IMR-90 (cell line): ENCODE measurements around the gene PLXNB1. TPM values are rescaled to one million over a fixed set of nuclear protein-coding genes. Genes with fewer than 3 reads are reported as not detected.

ENCODE experiments used
- ATAC-seq: fragments of 200-7000 bp; cut with Tn5 transposase; 2 replicates; pipeline ENCODE4 v1.9.1; 2020; ENCODE audit warnings: low read depth, mild to moderate bottlenecking, moderate library complexity
- BruUV-seq: library from RNA; stranded (reverse); fragments of 400-500 nt; replicated peaks from 2 replicates; lab custom pipeline; 2021; lab: Mats Ljungman, UMichigan
- CTCF ChIA-PET: fragments of 300-600 bp; formaldehyde crosslinking; extraction: SDS; loops from one replicate; lab custom pipeline; 2021; ENCODE audit warnings: antibody characterized with exemption; lab: Yijun Ruan, JAX
- POLR2A ChIA-PET: fragments of 300-600 bp; sonication (Branson Sonifier 250); formaldehyde crosslinking; loops from one replicate; lab custom pipeline; 2022; ENCODE audit warnings: antibody characterized with exemption; ENCODE audit not compliant: unreplicated experiment; lab: Charles Lee
- DNase-seq: peaks from one replicate; pipeline ENCODE4 v3.0.0; 2013
- H2AFZ ChIP-seq: replicated peaks from 2 replicates; pipeline ENCODE3; 2013; ENCODE audit warnings: low read length, mild to moderate bottlenecking; ENCODE audit not compliant: poor library complexity
- H2AK5ac ChIP-seq: 2 replicates; pipeline ENCODE4 v1.6.1; 2013; ENCODE audit warnings: low read depth, low read length, inconsistent platforms
- H2AK9ac ChIP-seq: replicated peaks from 2 replicates; pipeline ENCODE3; 2013; ENCODE audit warnings: mild to moderate bottlenecking, low read depth, low read length, moderate library complexity; ENCODE audit not compliant: poor library complexity
- H2BK120ac ChIP-seq: 2 replicates; pipeline ENCODE4 v1.6.1; 2013; ENCODE audit warnings: low read depth, low read length, inconsistent platforms
- H2BK15ac ChIP-seq: 3 replicates; pipeline ENCODE4 v1.6.1; 2013; ENCODE audit warnings: low read depth, low read length, inconsistent platforms
- H2BK20ac ChIP-seq: 2 replicates; pipeline ENCODE4 v1.6.1; 2013; ENCODE audit warnings: low read depth, mild to moderate bottlenecking, inconsistent platforms, low read length, moderate library complexity
- H2BK5ac ChIP-seq: 2 replicates; pipeline ENCODE4 v1.6.1; 2013; ENCODE audit warnings: mild to moderate bottlenecking, low read depth, low read length, inconsistent platforms; ENCODE audit not compliant: poor library complexity, severe bottlenecking
- H3K14ac ChIP-seq: replicated peaks from 2 replicates; pipeline ENCODE4 v1.6.1; 2013; ENCODE audit warnings: low read depth, low read length, inconsistent platforms
- H3K18ac ChIP-seq: 2 replicates; pipeline ENCODE4 v1.6.1; 2013; ENCODE audit warnings: low read depth, low read length, control low read depth
- H3K23ac ChIP-seq: 2 replicates; pipeline ENCODE4 v1.6.1; 2013; ENCODE audit warnings: low read depth, low read length, inconsistent platforms
- H3K27ac ChIP-seq: 2 replicates; pipeline ENCODE4 v1.5.1; 2013; ENCODE audit warnings: mild to moderate bottlenecking, control low read depth, low read length; ENCODE audit not compliant: insufficient read depth
- H3K27me3 ChIP-seq: 2 replicates; pipeline ENCODE4 v1.6.1; 2013; ENCODE audit warnings: low read length; ENCODE audit not compliant: control insufficient read depth, insufficient read depth
- H3K36me3 ChIP-seq: 2 replicates; pipeline ENCODE4 v1.6.1; 2013; ENCODE audit warnings: low read length, mixed read lengths; ENCODE audit not compliant: control insufficient read depth, insufficient read depth
- H3K4ac ChIP-seq: 2 replicates; pipeline ENCODE4 v1.6.1; 2013; ENCODE audit warnings: low read depth, low read length, inconsistent platforms
- H3K4me1 ChIP-seq: 2 replicates; pipeline ENCODE4 v1.6.1; 2013; ENCODE audit warnings: low read length, mixed read lengths; ENCODE audit not compliant: control insufficient read depth, insufficient read depth
- H3K4me2 ChIP-seq: 2 replicates; pipeline ENCODE4 v1.6.1; 2013; ENCODE audit warnings: low read depth, mild to moderate bottlenecking, control low read depth, low read length, moderate library complexity
- H3K4me3 ChIP-seq: 2 replicates; pipeline ENCODE4 v1.5.1; 2013; ENCODE audit warnings: low read depth, mild to moderate bottlenecking, control low read depth, low read length, moderate library complexity; ENCODE audit not compliant: insufficient read depth
- H3K56ac ChIP-seq: 2 replicates; pipeline ENCODE4 v1.6.1; 2013; ENCODE audit warnings: low read length, inconsistent platforms; ENCODE audit not compliant: insufficient read depth; ENCODE audit errors: extremely low read depth
- H3K79me1 ChIP-seq, 2 experiments: 2 replicates each; pipeline ENCODE4 v1.6.1; 2013; ENCODE audit warnings: low read length in 2 of 2, inconsistent platforms in 1 of 2, low read depth in 1 of 2
- H3K9ac ChIP-seq: 2 replicates; pipeline ENCODE4 v1.6.1; 2013; ENCODE audit warnings: low read depth, low read length, control low read depth
- H3K9me1 ChIP-seq: 2 replicates; pipeline ENCODE4 v1.6.1; 2013; ENCODE audit warnings: low read length, inconsistent platforms; ENCODE audit not compliant: insufficient read depth
- H3K9me3 ChIP-seq: 2 replicates; pipeline ENCODE4 v1.6.1; 2013; ENCODE audit warnings: low read length; ENCODE audit not compliant: control insufficient read depth, insufficient read depth
- H4K20me1 ChIP-seq: 2 replicates; pipeline ENCODE4 v1.6.1; 2013; ENCODE audit warnings: low read length, inconsistent platforms; ENCODE audit not compliant: insufficient read depth
- H4K5ac ChIP-seq: 2 replicates; pipeline ENCODE4 v1.6.1; 2013; ENCODE audit warnings: mild to moderate bottlenecking, low read depth, low read length, control low read depth
- H4K8ac ChIP-seq, 2 experiments: 2 replicates each; pipeline ENCODE4 v1.6.1; 2013; ENCODE audit warnings: low read depth in 2 of 2, low read length in 2 of 2, control low read depth in 1 of 2, inconsistent platforms in 1 of 2
- H4K91ac ChIP-seq: 2 replicates; pipeline ENCODE4 v1.6.1; 2013; ENCODE audit warnings: low read depth, low read length, inconsistent platforms; ENCODE audit not compliant: insufficient read depth
- BHLHE40 ChIP-seq: fragments of 150-350 bp; IDR thresholded peaks from 2 replicates; pipeline ENCODE4 v1.6.1; 2016; ENCODE audit warnings: mild to moderate bottlenecking, low read depth, low read length
- CEBPB ChIP-seq: IDR thresholded peaks from 2 replicates; pipeline ENCODE4 v1.6.1; 2012; ENCODE audit warnings: low read depth, low read length, improper control_type of control experiment
- CHD1 ChIP-seq: IDR thresholded peaks from 2 replicates; pipeline ENCODE4 v1.6.1; 2012; ENCODE audit warnings: low read depth, low read length, improper control_type of control experiment
- FOS ChIP-seq: fragments of 150-350 bp; IDR thresholded peaks from 2 replicates; pipeline ENCODE4 v1.6.1; 2016; ENCODE audit warnings: low read depth, low read length
- MAFK ChIP-seq: IDR thresholded peaks from 2 replicates; pipeline ENCODE4 v1.6.1; 2012; ENCODE audit warnings: low read depth, low read length, improper control_type of control experiment
- MAZ ChIP-seq: IDR thresholded peaks from 2 replicates; pipeline ENCODE4 v1.6.1; 2012; ENCODE audit warnings: low read depth, mild to moderate bottlenecking, low read length, improper control_type of control experiment, moderate library complexity, borderline replicate concordance
- MXI1 ChIP-seq: IDR thresholded peaks from 2 replicates; pipeline ENCODE4 v1.6.1; 2012; ENCODE audit warnings: low read depth, mild to moderate bottlenecking, low read length, moderate library complexity, borderline replicate concordance
- NFE2L2 ChIP-seq: fragments of 150-350 bp; IDR thresholded peaks from 2 replicates; pipeline ENCODE4 v1.6.1; 2016; ENCODE audit warnings: low read depth, mild to moderate bottlenecking, low read length
- POLR2A ChIP-seq: IDR thresholded peaks from 2 replicates; pipeline ENCODE4 v1.6.1; 2012; ENCODE audit warnings: mild to moderate bottlenecking, low read depth, low read length
- RAD21 ChIP-seq: IDR thresholded peaks from 2 replicates; pipeline ENCODE4 v1.6.1; 2012; ENCODE audit warnings: low read length, improper control_type of control experiment
- RCOR1 ChIP-seq: IDR thresholded peaks from 2 replicates; pipeline ENCODE4 v1.6.1; 2012; ENCODE audit warnings: mild to moderate bottlenecking, low read length, improper control_type of control experiment; ENCODE audit not compliant: insufficient replicate concordance
- RFX5 ChIP-seq: IDR thresholded peaks from 2 replicates; pipeline ENCODE4 v1.8.0; 2012; ENCODE audit warnings: low read depth, mild to moderate bottlenecking, low read length, moderate library complexity
- SMC3 ChIP-seq: fragments of 150-350 bp; IDR thresholded peaks from 2 replicates; pipeline ENCODE4 v1.6.1; 2016; ENCODE audit warnings: low read depth, mild to moderate bottlenecking, antibody characterized with exemption, low read length, moderate library complexity
- USF2 ChIP-seq: fragments of 150-350 bp; IDR thresholded peaks from 2 replicates; pipeline ENCODE4 v1.6.1; 2017; ENCODE audit warnings: mild to moderate bottlenecking, antibody characterized with exemption, low read length, low read depth
- WGBS, 2 experiments: methylation state at CpG; one replicate each; pipeline versions ENCODE4 v1.1.5 to v1.1.7; 2013; ENCODE audit warnings: missing lambda C conversion rate in 2 of 2; ENCODE audit not compliant: insufficient read length in 1 of 2; ENCODE audit errors: extremely low coverage in 2 of 2; 5-methylcytosine and 5-hydroxymethylcytosine counted together
- dilution Hi-C: fragments of 300-500 bp; cut with HindIII; formaldehyde crosslinking; loops from one replicate; pipeline ENCODE4 v1.14.3; 2018; ENCODE audit warnings: low sequenced_read_pairs; ENCODE audit not compliant: unreplicated experiment
- in situ Hi-C: fragments of 300-500 bp; cut with MboI; formaldehyde crosslinking; loops from 3 replicates; pipeline ENCODE4 v1.14.3; 2019; ENCODE audit warnings: low sequenced_read_pairs, inconsistent platforms, mixed read lengths
- intact Hi-C: fragments of 100-400 bp; cut with micrococcal nuclease; formaldehyde crosslinking; loops from 2 replicates; pipeline ENCODE4 v1.10.0; 2022
- polyA plus RNA-seq, 3 experiments: library from polyadenylated mRNA; depleted of rRNA; stranded (reverse); fragments of >200 nt; gene quantifications; 2 replicates each; pipeline ENCODE4 v1.2.3, GENCODE V29; 2012; ENCODE audit warnings: low replicate concordance in 1 of 3
- total RNA-seq: library from RNA; depleted of rRNA; stranded (reverse); fragments of >200 nt; gene quantifications from 2 replicates; pipeline ENCODE4 v1.2.3, GENCODE V29; 2012
- TF ChIP-seq, protein P1 (sequence below): conservative IDR thresholded peaks from 2 replicates; pipeline ENCODE4 v1.5.1; 2012; ENCODE audit warnings: mild to moderate bottlenecking, low read depth, low read length, improper control_type of control experiment
- TF ChIP-seq, protein P2 (sequence below): fragments of 150-350 bp; IDR thresholded peaks from 2 replicates; pipeline ENCODE4 v1.6.1; 2016; ENCODE audit warnings: low read depth, mild to moderate bottlenecking, low read length, moderate library complexity, borderline replicate concordance

The PLXNB1 gene
- total and polyA plus RNA-seq, 2 of the 4 experiments (the other 2 are of a cell fraction): 5.2 to 25.3 TPM

DNA sequence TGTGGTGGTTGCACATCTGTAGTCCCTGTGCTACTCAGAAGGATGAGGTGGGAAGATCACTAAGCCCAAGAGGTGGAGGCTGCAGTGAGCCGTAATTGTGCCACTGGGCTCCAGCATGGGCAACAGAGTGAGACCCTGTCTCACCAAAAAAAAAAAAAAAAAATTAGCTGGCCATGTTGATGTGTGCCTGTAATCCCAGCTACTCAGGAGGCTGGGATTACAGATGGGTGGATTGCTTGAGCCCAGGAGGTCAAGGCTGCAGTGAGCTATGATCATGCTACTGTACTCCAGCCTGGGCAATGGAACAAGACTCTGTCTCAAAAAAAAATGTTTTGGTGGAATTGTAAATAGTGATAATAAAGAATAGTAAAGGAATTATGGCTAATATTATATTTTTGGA lies 26.6 kb upstream of the PLXNB1 start:
- no peak overlapping the region for H3K14ac ChIP-seq
- no peaks in the 10 kb centered on the region for H3K9me3 ChIP-seq
- intact Hi-C loops: no loop called here
- H4K5ac ChIP-seq: no peak overlapping the region
- no peak for TF ChIP-seq BHLHE40
- TF ChIP-seq RFX5: no peak
- TF ChIP-seq, protein P1, sequence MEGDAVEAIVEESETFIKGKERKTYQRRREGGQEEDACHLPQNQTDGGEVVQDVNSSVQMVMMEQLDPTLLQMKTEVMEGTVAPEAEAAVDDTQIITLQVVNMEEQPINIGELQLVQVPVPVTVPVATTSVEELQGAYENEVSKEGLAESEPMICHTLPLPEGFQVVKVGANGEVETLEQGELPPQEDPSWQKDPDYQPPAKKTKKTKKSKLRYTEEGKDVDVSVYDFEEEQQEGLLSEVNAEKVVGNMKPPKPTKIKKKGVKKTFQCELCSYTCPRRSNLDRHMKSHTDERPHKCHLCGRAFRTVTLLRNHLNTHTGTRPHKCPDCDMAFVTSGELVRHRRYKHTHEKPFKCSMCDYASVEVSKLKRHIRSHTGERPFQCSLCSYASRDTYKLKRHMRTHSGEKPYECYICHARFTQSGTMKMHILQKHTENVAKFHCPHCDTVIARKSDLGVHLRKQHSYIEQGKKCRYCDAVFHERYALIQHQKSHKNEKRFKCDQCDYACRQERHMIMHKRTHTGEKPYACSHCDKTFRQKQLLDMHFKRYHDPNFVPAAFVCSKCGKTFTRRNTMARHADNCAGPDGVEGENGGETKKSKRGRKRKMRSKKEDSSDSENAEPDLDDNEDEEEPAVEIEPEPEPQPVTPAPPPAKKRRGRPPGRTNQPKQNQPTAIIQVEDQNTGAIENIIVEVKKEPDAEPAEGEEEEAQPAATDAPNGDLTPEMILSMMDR: no peak
- TF ChIP-seq RCOR1: no peak
- no peak for TF ChIP-seq MAFK
- TF ChIP-seq CEBPB: no peak
- no peak for TF ChIP-seq NFE2L2
- TF ChIP-seq RAD21: no peak
- no peak for TF ChIP-seq SMC3
- no peak for TF ChIP-seq MXI1
- TF ChIP-seq, protein P2, sequence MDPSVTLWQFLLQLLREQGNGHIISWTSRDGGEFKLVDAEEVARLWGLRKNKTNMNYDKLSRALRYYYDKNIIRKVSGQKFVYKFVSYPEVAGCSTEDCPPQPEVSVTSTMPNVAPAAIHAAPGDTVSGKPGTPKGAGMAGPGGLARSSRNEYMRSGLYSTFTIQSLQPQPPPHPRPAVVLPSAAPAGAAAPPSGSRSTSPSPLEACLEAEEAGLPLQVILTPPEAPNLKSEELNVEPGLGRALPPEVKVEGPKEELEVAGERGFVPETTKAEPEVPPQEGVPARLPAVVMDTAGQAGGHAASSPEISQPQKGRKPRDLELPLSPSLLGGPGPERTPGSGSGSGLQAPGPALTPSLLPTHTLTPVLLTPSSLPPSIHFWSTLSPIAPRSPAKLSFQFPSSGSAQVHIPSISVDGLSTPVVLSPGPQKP: no peak
- no peak for TF ChIP-seq CHD1
- no peak for TF ChIP-seq USF2
- no peak for TF ChIP-seq MAZ
- TF ChIP-seq POLR2A: no peak
- no peak for TF ChIP-seq FOS
- no peak overlapping the region for H3K18ac ChIP-seq
- no peak overlapping the region for H2BK15ac ChIP-seq
- ChIA-PET POLR2A (no interaction called here), CTCF (no interaction called here)
- in situ Hi-C loops: no loop called here
- no CpG with 5 or more reads among the region's 1 CpG for WGBS, 2 experiments
- no peaks in the 10 kb centered on the region for H4K20me1 ChIP-seq
- peaks cover 0 to under 1% of the 10 kb centered on the region in 2 experiments; a peak in 1 of 4 replicates for H3K79me1 ChIP-seq
- H3K4me1 ChIP-seq: no peaks in the 10 kb centered on the region
- no peak overlapping the region for H3K4ac ChIP-seq
- H2AK5ac ChIP-seq: no peak overlapping the region
- H3K4me2 ChIP-seq: no peak overlapping the region
- H3K36me3 ChIP-seq: peaks cover 38% of the 10 kb centered on the region
- no peak overlapping the region for H3K23ac ChIP-seq
- H3K27ac ChIP-seq: no peak overlapping the region
- H3K9ac ChIP-seq: no peak overlapping the region
- no peak overlapping the region for H2BK120ac ChIP-seq
- no peak overlapping the region for H2AFZ ChIP-seq
- no peak overlapping the region for H3K56ac ChIP-seq
- H3K4me3 ChIP-seq: no peak overlapping the region
- H3K27me3 ChIP-seq: no peaks in the 10 kb centered on the region
- H3K9me1 ChIP-seq: no peaks in the 10 kb centered on the region
- no peak overlapping the region for H4K8ac ChIP-seq
- no peak overlapping the region for H2AK9ac ChIP-seq
- H4K91ac ChIP-seq: no peak overlapping the region
- H2BK5ac ChIP-seq: no peak overlapping the region
- H2BK20ac ChIP-seq: no peak overlapping the region
- DNase-seq (no peak), ATAC-seq (no peak)
- BruUV-seq: no TSS peak
- dilution Hi-C loops: no loop called here
